Stimulated activated CD8-positive, alpha-beta memory T cell treated with anti-CD3 and anti-CD28 coated beads, Interleukin-15, amount 100 ng/mL, for 24 hours (primary cell): ENCODE results near the gene TRPC4.
"Not testable (repeated sequence)": the region's sequence is repeated elsewhere in the genome, so short reads cannot be mapped to it uniquely, and the experiment has no call there.

ENCODE experiments used
- DNase-seq: peaks from one replicate; pipeline ENCODE4 v3.0.0-alpha.2; 2020; ENCODE audit warnings: low read depth

TRPC4 gene

GRCh38 chr13:37833411-37833810, 36.2 kb downstream of the TRPC4 start:
- no peak for DNase-seq

- no peak for DNase-seq
Observed at GRCh38 chr13:37816276-37816675, 53.3 kb downstream of the TRPC4 start.

- no peak for DNase-seq
Observed at GRCh38 chr13:37811441-37811840, 58.1 kb downstream of the TRPC4 start.

GRCh38 chr13:37806666-37807065, 62.9 kb downstream of the TRPC4 start:
- DNase-seq = no peak

- DNase-seq = no peak
Observed at GRCh38 chr13:37797631-37798030, 71.9 kb downstream of the TRPC4 start.

- not testable (repeated sequence) for DNase-seq
Observed at GRCh38 chr13:37796795-37797194, 72.8 kb downstream of the TRPC4 start.

GRCh38 chr13:37795326-37795725, 74.2 kb downstream of the TRPC4 start:
- DNase-seq = no peak

GRCh38 chr13:37791699-37792098, 77.9 kb downstream of the TRPC4 start:
- no peak for DNase-seq

- no peak for DNase-seq
Observed at GRCh38 chr13:37788346-37788745, 81.2 kb downstream of the TRPC4 start.

GRCh38 chr13:37777676-37778075, 91.9 kb downstream of the TRPC4 start:
- DNase-seq = no peak

- DNase-seq = no peak
Observed at GRCh38 chr13:37775871-37776270, 93.7 kb downstream of the TRPC4 start.

GRCh38 chr13:37772644-37773043, 96.9 kb downstream of the TRPC4 start:
- no peak for DNase-seq

- no peak for DNase-seq
Observed at GRCh38 chr13:37769545-37769944, 100.0 kb downstream of the TRPC4 start.

GRCh38 chr13:37769078-37769477, 100.5 kb downstream of the TRPC4 start:
- DNase-seq = no peak

- no peak for DNase-seq
Observed at GRCh38 chr13:37766502-37766901, 103.1 kb downstream of the TRPC4 start.

- no peak for DNase-seq
Observed at GRCh38 chr13:37755349-37755748, 114.2 kb downstream of the TRPC4 start.

GRCh38 chr13:37753776-37754175, 115.8 kb downstream of the TRPC4 start:
- no peak for DNase-seq

GRCh38 chr13:37752146-37752545, 117.4 kb downstream of the TRPC4 start:
- no peak for DNase-seq

- no peak for DNase-seq
Observed at GRCh38 chr13:37751025-37751424, 118.5 kb downstream of the TRPC4 start.

GRCh38 chr13:37748913-37749312, 120.7 kb downstream of the TRPC4 start:
- DNase-seq = no peak

- DNase-seq = no peak
Observed at GRCh38 chr13:37747071-37747612, 122.4 kb downstream of the TRPC4 start.

GRCh38 chr13:37741536-37741935, 128.0 kb downstream of the TRPC4 start:
- DNase-seq = no peak

GRCh38 chr13:37736045-37736444, 133.5 kb downstream of the TRPC4 start:
- no peak for DNase-seq

- DNase-seq = no peak
Observed at GRCh38 chr13:37735293-37735692, 134.3 kb downstream of the TRPC4 start.

- DNase-seq = no peak
Observed at GRCh38 chr13:37729876-37730275, 139.7 kb downstream of the TRPC4 start.
